RWPE1 (cell line): ENCODE data around the gene RUNX3.

Experiments
- CTCF ChIA-PET: fragments of 350-600 bp; sonication (Branson Sonifier 250); formaldehyde crosslinking; extraction: SDS; loops from one replicate; lab custom pipeline; 2021; lab: Yijun Ruan, JAX
- POLR2A ChIA-PET: fragments of 400-600 bp; formaldehyde crosslinking; extraction: SDS; loops from one replicate; lab custom pipeline; 2020; ENCODE audit warnings: antibody characterized with exemption; ENCODE audit not compliant: low non-redundant PET; lab: Yijun Ruan, JAX
- DNase-seq: peaks from one replicate; pipeline ENCODE4 v3.0.0; 2012; ENCODE audit warnings: low spot score
- H3K27ac ChIP-seq: fragments of 450-650 bp; 2 replicates; pipeline ENCODE4 v1.5.1; 2017
- TF ChIP-seq, protein P1 (sequence below): fragments of 450-650 bp; conservative IDR thresholded peaks from 2 replicates; pipeline ENCODE4 v1.5.1; 2017; ENCODE audit warnings: low read depth, mild to moderate bottlenecking

The RUNX3 gene

DNA sequence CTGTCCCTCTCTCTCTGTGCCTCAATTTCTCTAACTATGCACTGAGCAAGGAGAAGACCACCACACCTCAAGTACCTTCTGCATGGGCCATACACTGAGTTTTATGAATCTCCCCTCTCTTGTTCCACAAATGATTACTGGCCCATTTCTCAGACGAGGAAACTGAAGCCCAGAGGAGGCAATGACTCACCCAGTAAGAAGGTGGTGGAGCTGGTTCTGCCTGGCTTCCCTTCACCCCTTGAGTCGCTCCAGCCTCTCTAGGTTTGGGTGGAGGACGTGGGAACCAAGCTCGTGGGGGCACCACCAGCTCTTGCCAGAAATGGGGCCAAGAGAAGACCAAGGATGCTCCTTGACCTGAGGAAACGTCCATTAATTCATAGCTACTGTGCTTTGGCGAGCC, 21.3 kb upstream of the RUNX3 start:
- H3K27ac ChIP-seq: no peak overlapping the region
- TF ChIP-seq, protein P1, sequence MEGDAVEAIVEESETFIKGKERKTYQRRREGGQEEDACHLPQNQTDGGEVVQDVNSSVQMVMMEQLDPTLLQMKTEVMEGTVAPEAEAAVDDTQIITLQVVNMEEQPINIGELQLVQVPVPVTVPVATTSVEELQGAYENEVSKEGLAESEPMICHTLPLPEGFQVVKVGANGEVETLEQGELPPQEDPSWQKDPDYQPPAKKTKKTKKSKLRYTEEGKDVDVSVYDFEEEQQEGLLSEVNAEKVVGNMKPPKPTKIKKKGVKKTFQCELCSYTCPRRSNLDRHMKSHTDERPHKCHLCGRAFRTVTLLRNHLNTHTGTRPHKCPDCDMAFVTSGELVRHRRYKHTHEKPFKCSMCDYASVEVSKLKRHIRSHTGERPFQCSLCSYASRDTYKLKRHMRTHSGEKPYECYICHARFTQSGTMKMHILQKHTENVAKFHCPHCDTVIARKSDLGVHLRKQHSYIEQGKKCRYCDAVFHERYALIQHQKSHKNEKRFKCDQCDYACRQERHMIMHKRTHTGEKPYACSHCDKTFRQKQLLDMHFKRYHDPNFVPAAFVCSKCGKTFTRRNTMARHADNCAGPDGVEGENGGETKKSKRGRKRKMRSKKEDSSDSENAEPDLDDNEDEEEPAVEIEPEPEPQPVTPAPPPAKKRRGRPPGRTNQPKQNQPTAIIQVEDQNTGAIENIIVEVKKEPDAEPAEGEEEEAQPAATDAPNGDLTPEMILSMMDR: no peak
- no peak for DNase-seq
- ChIA-PET POLR2A (no interaction called here), CTCF (interaction anchor here (0.5 to 1.5 kb wide), 3 partner anchors 19 to 69 kb away, joined by 3 to 5 read pairs (median 3); no protein-coding TSS in a partner anchor)

DNA sequence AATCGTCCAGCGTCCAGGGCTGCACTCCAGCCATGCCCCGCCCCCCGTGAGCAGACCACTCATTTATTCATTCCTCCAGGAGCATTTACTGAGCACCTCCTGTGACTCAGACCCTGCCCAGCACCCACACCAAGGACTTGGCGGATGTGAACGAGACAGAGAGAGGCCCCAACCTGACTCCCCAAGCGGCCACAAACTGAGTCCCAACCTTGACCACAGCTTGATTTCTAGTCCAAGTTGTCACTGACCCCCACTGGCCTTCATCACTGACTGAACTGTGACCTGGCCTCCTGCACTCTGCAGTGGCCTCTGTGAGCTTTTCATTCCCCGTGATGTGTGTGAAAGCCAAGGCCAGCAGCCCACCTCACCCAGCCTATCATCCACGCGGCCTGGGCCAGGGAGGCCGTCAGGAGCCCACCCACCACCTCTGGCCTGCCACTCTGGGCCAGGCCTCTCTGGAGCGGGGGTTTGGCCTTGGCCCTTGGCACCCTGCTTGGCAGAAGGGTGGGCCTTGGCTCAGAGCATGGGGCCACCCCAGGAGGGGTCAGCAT, 19.3 kb upstream of the RUNX3 start:
- POLR2A ChIA-PET: no interaction called here
- CTCF ChIA-PET: interaction anchor here (0.7 kb wide), 1 partner anchor 155 kb away, joined by 3 read pairs; no protein-coding TSS in a partner anchor
- TF ChIP-seq, protein P1: no peak
- peak overlapping the region; percentile 3; the same call in 1 of the 2 replicates for H3K27ac ChIP-seq
- DNase-seq: peak; percentile 61

DNA sequence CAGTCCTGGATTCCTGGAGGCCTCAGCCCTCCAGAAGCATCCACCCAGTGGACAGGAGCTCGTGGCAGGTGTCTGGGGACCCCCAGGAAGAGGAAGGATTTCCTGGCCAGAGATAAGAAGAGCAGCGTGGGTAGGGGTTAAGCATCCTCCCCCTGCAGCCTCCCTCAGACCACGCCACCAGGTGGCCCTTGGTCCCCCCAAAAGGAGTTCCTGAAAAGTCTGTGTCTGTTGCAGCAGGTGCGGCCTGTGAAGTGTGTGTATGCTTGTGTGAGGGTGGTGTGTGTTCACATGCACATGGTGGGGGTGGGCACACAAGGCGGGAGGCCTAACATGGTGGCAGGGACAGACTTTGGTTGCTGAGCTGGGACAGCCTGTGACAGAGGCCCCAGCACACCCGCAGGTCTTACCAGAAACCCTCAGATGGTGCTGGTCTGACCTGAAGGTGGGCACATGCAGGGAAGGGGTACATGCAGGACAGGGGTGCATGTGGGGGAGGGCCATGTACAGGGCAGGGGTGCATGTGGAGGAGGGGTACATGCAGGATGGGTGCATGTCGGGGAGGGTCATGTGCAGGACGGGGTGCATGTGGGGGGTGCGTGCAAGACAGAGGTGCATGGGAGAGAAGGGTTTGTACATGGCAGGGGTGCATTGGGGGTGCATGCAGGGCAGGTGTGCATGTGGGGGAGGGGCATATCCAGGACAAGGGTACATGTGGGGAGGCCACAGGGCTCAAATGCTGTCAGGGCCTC, 18.2 kb upstream of the RUNX3 start:
- no peak for DNase-seq
- TF ChIP-seq, protein P1: no peak
- ChIA-PET POLR2A (no interaction called here), CTCF (no interaction called here)
- H3K27ac ChIP-seq: no peak overlapping the region

DNA sequence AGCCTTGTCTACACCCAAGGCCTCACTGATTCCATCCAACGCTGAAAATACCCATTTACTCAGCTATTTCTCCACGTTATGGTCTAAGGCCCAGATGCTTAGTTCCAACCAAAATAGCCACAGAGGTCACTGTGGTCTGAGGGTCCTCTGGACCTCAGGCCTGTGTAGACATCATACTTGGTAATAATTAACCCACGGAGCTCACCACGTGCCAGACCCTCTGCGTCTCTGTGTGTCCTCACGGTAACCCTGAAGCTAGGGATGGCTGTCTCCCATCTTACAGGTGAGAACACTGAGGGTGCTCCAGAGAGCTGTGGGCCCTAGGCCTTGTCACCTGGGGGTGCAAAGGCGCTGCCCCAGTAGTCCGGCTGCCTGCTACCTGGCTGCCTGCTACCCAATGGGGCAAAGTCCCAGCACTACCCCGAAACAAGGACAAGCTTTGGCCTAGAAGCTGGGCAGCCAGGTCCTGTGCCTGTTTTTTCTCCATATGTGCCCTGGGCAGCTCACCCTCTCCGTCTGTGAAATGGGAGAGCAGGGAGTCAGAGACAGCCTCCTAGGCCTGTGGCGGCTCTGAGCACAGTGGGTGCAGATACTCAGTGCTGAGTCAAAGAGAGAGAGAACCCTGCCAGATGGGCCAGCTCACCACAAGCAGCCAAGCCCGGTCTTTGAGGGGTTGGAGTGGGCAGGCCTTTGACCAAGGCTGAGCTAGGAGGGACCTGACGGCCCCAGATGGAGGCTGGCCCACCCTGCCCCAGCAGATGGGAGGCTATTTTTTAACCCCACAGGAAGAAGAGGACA, 17.0 kb upstream of the RUNX3 start:
- TF ChIP-seq, protein P1: no peak
- DNase-seq: no peak
- ChIA-PET POLR2A (interaction anchor here (0.6 kb wide), 1 partner anchor 1576 kb away, joined by 7 read pairs; no protein-coding TSS in a partner anchor), CTCF (no interaction called here)
- no peak overlapping the region for H3K27ac ChIP-seq

DNA sequence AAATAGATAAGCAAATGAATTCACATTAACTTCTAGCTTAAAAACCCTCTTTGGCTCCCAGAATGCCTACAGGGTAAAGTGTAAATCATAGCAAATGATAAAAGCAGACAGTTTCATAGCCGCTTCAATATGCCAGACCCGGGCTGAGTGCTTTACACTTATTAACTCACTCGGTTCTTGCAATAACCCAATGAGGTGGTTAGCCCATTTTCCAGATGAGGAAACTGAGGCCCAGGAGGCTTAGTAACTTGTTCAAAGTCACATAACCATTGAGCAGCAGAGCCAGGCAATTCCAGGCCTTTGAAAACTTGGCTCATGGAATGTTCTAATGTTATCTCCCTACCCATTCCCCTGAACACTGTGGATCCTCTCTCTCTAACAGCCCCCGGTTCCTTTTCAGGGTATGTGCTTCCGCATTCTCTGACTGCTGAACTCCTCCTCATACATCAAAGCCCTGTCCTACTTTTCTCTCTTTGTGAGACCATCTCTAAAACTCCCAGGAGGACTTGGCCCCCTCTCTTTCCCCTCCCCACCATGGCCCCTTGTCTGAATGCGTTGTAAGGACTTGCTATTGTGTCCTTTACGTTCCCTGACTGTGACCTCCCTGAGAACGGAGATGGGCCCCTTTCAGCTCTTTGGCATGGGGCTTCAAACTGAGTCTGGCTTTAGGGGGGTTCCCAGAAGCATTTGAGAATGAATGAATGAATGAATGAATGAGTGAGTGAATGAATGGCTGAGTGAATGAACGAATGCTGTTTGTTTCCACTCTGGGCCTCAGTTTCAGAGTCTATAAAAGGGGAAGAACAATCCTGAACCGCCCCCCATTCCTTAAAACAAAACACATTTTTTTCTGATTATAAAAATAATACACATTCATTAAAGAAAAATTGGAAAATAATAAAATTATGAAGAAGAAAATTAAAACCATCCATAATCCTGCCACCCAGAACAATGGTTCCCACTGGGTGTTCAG, 15.6 kb upstream of the RUNX3 start:
- ChIA-PET CTCF (interaction anchor here (0.6 kb wide), 1 partner anchor 19 kb away, joined by 5 read pairs; no protein-coding TSS in a partner anchor), POLR2A (no interaction called here)
- no peak overlapping the region for H3K27ac ChIP-seq
- TF ChIP-seq, protein P1: no peak
- DNase-seq: no peak
